HEK293 (cell line): ENCODE results near the gene SIGLEC6.

Source experiments
- CTCF ChIA-PET: fragments of 350-600 bp; formaldehyde crosslinking; extraction: SDS; loops from one replicate; lab custom pipeline; 2021; ENCODE audit warnings: antibody characterized with exemption; lab: Yijun Ruan, JAX
- POLR2A ChIA-PET: fragments of 300-600 bp; formaldehyde crosslinking; extraction: SDS; loops from one replicate; lab custom pipeline; 2020; ENCODE audit warnings: antibody characterized with exemption, inconsistent platforms; lab: Yijun Ruan, JAX
- H3K27ac ChIP-seq: fragments of 200-500 bp; sonication (Bioruptor generic); 2 replicates; pipeline ENCODE4 v1.5.1; 2014; ENCODE audit warnings: low read depth, low read length, control low read depth, inconsistent platforms; ENCODE audit errors: extremely low read depth
- H3K36me3 ChIP-seq, 2 experiments: fragments of 200-500 bp in 1 of 2; sonication (Bioruptor generic) in 1 of 2; 1 replicate in 1 of 2; 2 replicates in 1 of 2; pipeline ENCODE4 v1.5.1; 2014 to 2017; ENCODE audit warnings: inconsistent platforms in 2 of 2, low read length in 2 of 2; ENCODE audit not compliant: control insufficient read depth in 2 of 2, insufficient read depth in 1 of 2
- H3K4me1 ChIP-seq: fragments of 200-500 bp; sonication (Bioruptor generic); 2 replicates; pipeline ENCODE4 v1.5.1; 2014; ENCODE audit warnings: mild to moderate bottlenecking, low read length, inconsistent platforms; ENCODE audit not compliant: control insufficient read depth, insufficient read depth
- H3K4me3 ChIP-seq: 2 replicates; pipeline ENCODE4 v1.5.1; 2011; ENCODE audit warnings: low read depth, mild to moderate bottlenecking, control low read depth, low read length, moderate library complexity
- H3K9me3 ChIP-seq: fragments of 200-500 bp; sonication (Bioruptor generic); 2 replicates; pipeline ENCODE4 v1.5.1; 2014; ENCODE audit warnings: low read depth, low read length, inconsistent platforms; ENCODE audit not compliant: control insufficient read depth, insufficient read depth
- AEBP2 ChIP-seq: fragments of 450-650 bp; formaldehyde crosslinking; IDR thresholded peaks from 2 replicates; pipeline ENCODE4 v1.5.1; 2016; ENCODE audit warnings: missing biosample characterization, missing genetic modification characterization, borderline replicate concordance
- GLI4 ChIP-seq: fragments of 450-650 bp; formaldehyde crosslinking; IDR thresholded peaks from 2 replicates; pipeline ENCODE4 v1.5.1; 2016; ENCODE audit warnings: missing biosample characterization, missing genetic modification characterization
- OVOL3 ChIP-seq: fragments of 450-650 bp; formaldehyde crosslinking; IDR thresholded peaks from 2 replicates; pipeline ENCODE4 v1.5.1; 2016; ENCODE audit warnings: missing biosample characterization, missing genetic modification characterization
- PRDM1 ChIP-seq: fragments of 450-650 bp; formaldehyde crosslinking; IDR thresholded peaks from 2 replicates; pipeline ENCODE4; 2016; ENCODE audit warnings: missing biosample characterization, missing genetic modification characterization
- REST ChIP-seq: fragments of 450-650 bp; formaldehyde crosslinking; IDR thresholded peaks from 2 replicates; pipeline ENCODE4 v1.5.1; 2016; ENCODE audit warnings: missing biosample characterization, missing genetic modification characterization
- ZNF146 ChIP-seq: fragments of 450-650 bp; formaldehyde crosslinking; IDR thresholded peaks from 2 replicates; pipeline ENCODE4 v1.5.1; 2016; ENCODE audit warnings: missing biosample characterization, missing genetic modification characterization
- ZNF16 ChIP-seq: fragments of 450-650 bp; formaldehyde crosslinking; IDR thresholded peaks from 2 replicates; pipeline ENCODE4 v1.5.1; 2016; ENCODE audit warnings: low read depth, missing biosample characterization, missing genetic modification characterization

The SIGLEC6 gene

GRCh38 chr19:51479531-51480331 lies 51.7 kb downstream of the SIGLEC6 start:
- POLR2A ChIA-PET, result no interaction called here

GRCh38 chr19:51478381-51479234 lies 52.9 kb downstream of the SIGLEC6 start, which contains the start of gene CEACAM18:
TSS of gene CEACAM18 (plus strand) at chr19:51478539.
- Histone ChIP-seq H3K27ac (no peak within 1 kb of the TSS), H3K36me3 (no peaks in the 10 kb centered on the region), H3K4me1 (no peaks in the 10 kb centered on the region), H3K9me3 (no peaks in the 10 kb centered on the region), H3K4me3 (no peak within 1 kb of the TSS)
- ChIA-PET CTCF (interaction anchor here (0.6 kb wide), 1 partner anchor 26 kb away, joined by 3 read pairs; no protein-coding TSS in a partner anchor), POLR2A (no interaction called here)
- TF ChIP-seq PRDM1 (tag by site-specific recombination), result no peak

More at GRCh38 chr19:51479531-51480331, 51.7 kb downstream of the SIGLEC6 start:
- no peak overlapping the region for H3K27ac ChIP-seq
- H3K4me1 ChIP-seq, result no peaks in the 10 kb centered on the region
- no peak overlapping the region for H3K4me3 ChIP-seq
- TF ChIP-seq ZNF16 (tag by site-specific recombination) (peak; percentile 53; the same call in 1 of the 2 replicates), GLI4 (no peak)
- TF ChIP-seq, all 188 proteins: peak for 1
- CTCF ChIA-PET, result interaction anchor here (0.9 kb wide), 1 partner anchor 181 kb away, joined by 3 read pairs; no protein-coding TSS in a partner anchor
- Histone ChIP-seq H3K9me3 (no peaks in the 10 kb centered on the region), H3K36me3 (no peaks in the 10 kb centered on the region)

GRCh38 chr19:51477344-51477743 lies 54.1 kb downstream of the SIGLEC6 start:
- Histone ChIP-seq H3K36me3 (no peaks in the 10 kb centered on the region), H3K4me3 (no peak overlapping the region), H3K4me1 (no peaks in the 10 kb centered on the region), H3K9me3 (no peaks in the 10 kb centered on the region)
- POLR2A ChIA-PET, result no interaction called here
- TF ChIP-seq REST (tag by site-specific recombination), result 0 out of 2 replicates have a peak, but pooled peaks have one; percentile 40
- TF ChIP-seq AEBP2, result no peak
- TF ChIP-seq, all 188 proteins: peak for 1
- CTCF ChIA-PET, result interaction anchor here (1.1 kb wide), 1 partner anchor 300 kb away, joined by 3 read pairs; no protein-coding TSS in a partner anchor
- H3K27ac ChIP-seq, result no peak overlapping the region

GRCh38 chr19:51476164-51476563 lies 55.3 kb downstream of the SIGLEC6 start:
- Histone ChIP-seq H3K4me1 (no peaks in the 10 kb centered on the region), H3K36me3 (no peaks in the 10 kb centered on the region), H3K4me3 (no peak overlapping the region), H3K27ac (no peak overlapping the region), H3K9me3 (no peaks in the 10 kb centered on the region)
- CTCF ChIA-PET, result interaction anchor here (0.6 to 1.1 kb wide), 2 partner anchors 132 to 301 kb away, joined by 3 read pairs; no protein-coding TSS in a partner anchor
- TF ChIP-seq ZNF146 (tag by site-specific recombination) (peak; percentile 55), OVOL3 (tag by site-specific recombination) (no peak)
- POLR2A ChIA-PET, result no interaction called here
